WTC11 (cell line): ENCODE measurements around the gene PRKCQ.

Experiments used
- CREM ChIP-seq: sonication (generic); formaldehyde crosslinking; IDR thresholded peaks from 2 replicates; pipeline ENCODE4 v1.8.1; 2022; ENCODE audit warnings: mild to moderate bottlenecking, missing genetic modification reagents, moderate library complexity
- FOXP1 ChIP-seq: sonication (generic); formaldehyde crosslinking; IDR thresholded peaks from 2 replicates; pipeline ENCODE4 v1.8.0; 2022; ENCODE audit warnings: missing genetic modification reagents, mild to moderate bottlenecking, moderate library complexity, borderline replicate concordance
- JUN ChIP-seq: sonication (generic); formaldehyde crosslinking; IDR thresholded peaks from 2 replicates; pipeline ENCODE4 v1.8.0; 2023; ENCODE audit warnings: mild to moderate bottlenecking, missing genetic modification reagents
- SP1 ChIP-seq: sonication (generic); formaldehyde crosslinking; conservative IDR thresholded peaks from 2 replicates; pipeline ENCODE4 v1.8.1; 2022; ENCODE audit warnings: missing genetic modification reagents
- ZNF263 ChIP-seq: sonication (generic); formaldehyde crosslinking; IDR thresholded peaks from 2 replicates; pipeline ENCODE4 v1.8.1; 2022; ENCODE audit warnings: low read depth, mild to moderate bottlenecking, moderate library complexity, missing genetic modification reagents
- TF ChIP-seq, protein P1 (sequence below): sonication (generic); formaldehyde crosslinking; IDR thresholded peaks from 2 replicates; pipeline ENCODE4 v1.8.0; 2022; ENCODE audit warnings: mild to moderate bottlenecking, missing genetic modification reagents
- TF ChIP-seq, protein P2 (sequence below): fragments of 200-600 bp; IDR thresholded peaks from 2 replicates; pipeline ENCODE4 v1.8.0; 2022; ENCODE audit warnings: antibody characterized with exemption
- TF ChIP-seq, protein P3 (sequence below): fragments of 250-450 bp; sonication (Bioruptor Pico); IDR thresholded peaks from 2 replicates; pipeline ENCODE4 v2.1.2; 2022; ENCODE audit warnings: mild to moderate bottlenecking, moderate library complexity
- TF ChIP-seq, protein P4 (sequence below): sonication (generic); formaldehyde crosslinking; IDR thresholded peaks from 2 replicates; pipeline ENCODE4 v1.8.0; 2023; ENCODE audit warnings: missing genetic modification reagents, mild to moderate bottlenecking, borderline replicate concordance

DNA sequence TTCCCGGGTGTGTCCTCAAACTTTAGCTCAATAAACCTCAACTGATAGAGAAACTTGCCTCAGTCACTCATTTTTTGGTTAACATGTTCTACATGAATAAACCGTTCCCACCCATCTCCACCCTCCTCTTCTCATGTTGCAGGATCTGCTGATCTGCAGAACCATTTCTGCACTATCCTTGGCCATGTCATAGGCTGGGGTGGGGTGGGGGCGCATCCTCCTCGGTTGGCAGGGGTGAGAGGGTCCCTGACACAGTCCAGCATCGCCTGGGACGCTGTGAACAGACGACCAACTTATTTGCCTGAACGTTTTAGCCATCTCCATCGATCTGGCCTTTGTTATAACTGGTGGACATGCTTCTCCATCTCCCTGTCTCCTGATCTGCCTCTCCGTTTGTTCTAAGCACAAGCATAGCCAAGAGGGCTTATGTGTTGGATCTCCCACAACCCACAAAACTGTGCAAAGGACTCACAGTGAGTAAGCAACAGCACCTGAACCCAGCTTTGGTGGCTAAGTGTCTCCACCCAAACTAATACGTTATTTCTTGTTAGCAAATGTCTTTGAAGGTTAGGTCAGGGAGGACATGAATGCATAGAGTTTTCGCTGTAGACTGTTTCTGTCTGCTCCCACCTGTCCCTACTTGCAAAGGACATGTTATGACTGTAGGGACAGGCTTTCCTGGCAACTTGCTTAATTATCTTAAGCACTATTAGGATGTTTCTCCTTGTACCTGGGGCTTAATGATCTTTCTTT is 51.7 kb downstream of the PRKCQ start:
- TF ChIP-seq, protein P1, sequence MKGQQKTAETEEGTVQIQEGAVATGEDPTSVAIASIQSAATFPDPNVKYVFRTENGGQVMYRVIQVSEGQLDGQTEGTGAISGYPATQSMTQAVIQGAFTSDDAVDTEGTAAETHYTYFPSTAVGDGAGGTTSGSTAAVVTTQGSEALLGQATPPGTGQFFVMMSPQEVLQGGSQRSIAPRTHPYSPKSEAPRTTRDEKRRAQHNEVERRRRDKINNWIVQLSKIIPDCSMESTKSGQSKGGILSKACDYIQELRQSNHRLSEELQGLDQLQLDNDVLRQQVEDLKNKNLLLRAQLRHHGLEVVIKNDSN = no peak
- no peak for TF ChIP-seq CREM
- TF ChIP-seq, protein P2, sequence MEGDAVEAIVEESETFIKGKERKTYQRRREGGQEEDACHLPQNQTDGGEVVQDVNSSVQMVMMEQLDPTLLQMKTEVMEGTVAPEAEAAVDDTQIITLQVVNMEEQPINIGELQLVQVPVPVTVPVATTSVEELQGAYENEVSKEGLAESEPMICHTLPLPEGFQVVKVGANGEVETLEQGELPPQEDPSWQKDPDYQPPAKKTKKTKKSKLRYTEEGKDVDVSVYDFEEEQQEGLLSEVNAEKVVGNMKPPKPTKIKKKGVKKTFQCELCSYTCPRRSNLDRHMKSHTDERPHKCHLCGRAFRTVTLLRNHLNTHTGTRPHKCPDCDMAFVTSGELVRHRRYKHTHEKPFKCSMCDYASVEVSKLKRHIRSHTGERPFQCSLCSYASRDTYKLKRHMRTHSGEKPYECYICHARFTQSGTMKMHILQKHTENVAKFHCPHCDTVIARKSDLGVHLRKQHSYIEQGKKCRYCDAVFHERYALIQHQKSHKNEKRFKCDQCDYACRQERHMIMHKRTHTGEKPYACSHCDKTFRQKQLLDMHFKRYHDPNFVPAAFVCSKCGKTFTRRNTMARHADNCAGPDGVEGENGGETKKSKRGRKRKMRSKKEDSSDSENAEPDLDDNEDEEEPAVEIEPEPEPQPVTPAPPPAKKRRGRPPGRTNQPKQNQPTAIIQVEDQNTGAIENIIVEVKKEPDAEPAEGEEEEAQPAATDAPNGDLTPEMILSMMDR = no peak
- no peak for TF ChIP-seq FOXP1
- TF ChIP-seq, protein P3, sequence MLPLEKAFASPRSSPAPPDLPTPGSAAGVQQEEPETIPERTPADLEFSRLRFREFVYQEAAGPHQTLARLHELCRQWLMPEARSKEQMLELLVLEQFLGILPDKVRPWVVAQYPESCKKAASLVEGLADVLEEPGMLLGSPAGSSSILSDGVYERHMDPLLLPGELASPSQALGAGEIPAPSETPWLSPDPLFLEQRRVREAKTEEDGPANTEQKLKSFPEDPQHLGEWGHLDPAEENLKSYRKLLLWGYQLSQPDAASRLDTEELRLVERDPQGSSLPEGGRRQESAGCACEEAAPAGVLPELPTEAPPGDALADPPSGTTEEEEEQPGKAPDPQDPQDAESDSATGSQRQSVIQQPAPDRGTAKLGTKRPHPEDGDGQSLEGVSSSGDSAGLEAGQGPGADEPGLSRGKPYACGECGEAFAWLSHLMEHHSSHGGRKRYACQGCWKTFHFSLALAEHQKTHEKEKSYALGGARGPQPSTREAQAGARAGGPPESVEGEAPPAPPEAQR (CRISPR knock-in tag) = no peak
- TF ChIP-seq, protein P4, sequence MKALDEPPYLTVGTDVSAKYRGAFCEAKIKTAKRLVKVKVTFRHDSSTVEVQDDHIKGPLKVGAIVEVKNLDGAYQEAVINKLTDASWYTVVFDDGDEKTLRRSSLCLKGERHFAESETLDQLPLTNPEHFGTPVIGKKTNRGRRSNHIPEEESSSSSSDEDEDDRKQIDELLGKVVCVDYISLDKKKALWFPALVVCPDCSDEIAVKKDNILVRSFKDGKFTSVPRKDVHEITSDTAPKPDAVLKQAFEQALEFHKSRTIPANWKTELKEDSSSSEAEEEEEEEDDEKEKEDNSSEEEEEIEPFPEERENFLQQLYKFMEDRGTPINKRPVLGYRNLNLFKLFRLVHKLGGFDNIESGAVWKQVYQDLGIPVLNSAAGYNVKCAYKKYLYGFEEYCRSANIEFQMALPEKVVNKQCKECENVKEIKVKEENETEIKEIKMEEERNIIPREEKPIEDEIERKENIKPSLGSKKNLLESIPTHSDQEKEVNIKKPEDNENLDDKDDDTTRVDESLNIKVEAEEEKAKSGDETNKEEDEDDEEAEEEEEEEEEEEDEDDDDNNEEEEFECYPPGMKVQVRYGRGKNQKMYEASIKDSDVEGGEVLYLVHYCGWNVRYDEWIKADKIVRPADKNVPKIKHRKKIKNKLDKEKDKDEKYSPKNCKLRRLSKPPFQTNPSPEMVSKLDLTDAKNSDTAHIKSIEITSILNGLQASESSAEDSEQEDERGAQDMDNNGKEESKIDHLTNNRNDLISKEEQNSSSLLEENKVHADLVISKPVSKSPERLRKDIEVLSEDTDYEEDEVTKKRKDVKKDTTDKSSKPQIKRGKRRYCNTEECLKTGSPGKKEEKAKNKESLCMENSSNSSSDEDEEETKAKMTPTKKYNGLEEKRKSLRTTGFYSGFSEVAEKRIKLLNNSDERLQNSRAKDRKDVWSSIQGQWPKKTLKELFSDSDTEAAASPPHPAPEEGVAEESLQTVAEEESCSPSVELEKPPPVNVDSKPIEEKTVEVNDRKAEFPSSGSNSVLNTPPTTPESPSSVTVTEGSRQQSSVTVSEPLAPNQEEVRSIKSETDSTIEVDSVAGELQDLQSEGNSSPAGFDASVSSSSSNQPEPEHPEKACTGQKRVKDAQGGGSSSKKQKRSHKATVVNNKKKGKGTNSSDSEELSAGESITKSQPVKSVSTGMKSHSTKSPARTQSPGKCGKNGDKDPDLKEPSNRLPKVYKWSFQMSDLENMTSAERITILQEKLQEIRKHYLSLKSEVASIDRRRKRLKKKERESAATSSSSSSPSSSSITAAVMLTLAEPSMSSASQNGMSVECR (CRISPR knock-in tag) = no peak
- TF ChIP-seq SP1 (CRISPR knock-in tag) = no peak
- no peak for TF ChIP-seq JUN (CRISPR knock-in tag)
- no peak for TF ChIP-seq ZNF263 (CRISPR knock-in tag)
